Suppressor macrophage (primary cell): ENCODE measurements around the gene RAB42.
"Not testable (repeated sequence)": the region's sequence is repeated elsewhere in the genome, so short reads cannot be mapped to it uniquely, and the experiment has no call there.

Experiments
- DNase-seq, 4 experiments: peaks; one replicate each; pipeline ENCODE4 v3.0.0-alpha.2; 2020 to 2022

RAB42 gene

DNA sequence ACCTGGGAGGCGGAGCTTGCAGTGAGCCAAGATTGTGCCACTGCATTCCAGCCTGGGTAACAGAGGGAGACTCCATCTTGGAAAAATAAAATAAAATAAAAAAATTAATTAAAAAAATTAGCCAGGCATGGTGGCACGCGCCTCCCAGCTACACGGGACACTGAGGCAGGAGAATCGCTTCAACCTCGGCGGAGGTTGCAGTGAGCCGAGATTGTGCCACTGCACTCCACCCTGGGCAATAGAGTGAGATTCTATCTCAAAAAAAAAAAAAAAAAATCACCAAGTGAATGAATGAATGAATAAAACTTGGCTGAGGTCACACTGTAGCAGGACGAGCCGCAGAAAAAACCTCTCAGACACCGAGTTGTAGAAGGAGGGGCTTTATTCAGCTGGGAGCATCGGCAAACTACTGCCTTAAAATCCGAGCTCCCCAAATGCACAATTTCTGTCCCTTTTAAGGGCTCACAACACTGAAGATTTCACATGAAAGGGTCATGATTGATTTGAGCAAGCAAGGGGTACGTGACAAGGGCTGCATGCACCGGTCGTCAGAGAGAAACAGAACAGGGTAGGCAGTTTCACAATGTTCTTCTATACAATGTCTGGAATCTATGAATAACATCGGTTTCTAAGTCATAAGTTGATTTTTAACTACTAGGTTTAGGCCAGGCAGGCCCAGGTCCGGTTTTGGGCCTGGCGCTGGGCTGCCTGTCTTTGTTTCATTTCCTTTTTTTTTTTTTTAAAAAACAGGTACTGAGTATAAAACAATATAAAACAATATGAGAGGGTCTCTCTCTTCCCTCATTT lies 5.3 kb upstream of the RAB42 start:
- not testable (repeated sequence) for DNase-seq

DNA sequence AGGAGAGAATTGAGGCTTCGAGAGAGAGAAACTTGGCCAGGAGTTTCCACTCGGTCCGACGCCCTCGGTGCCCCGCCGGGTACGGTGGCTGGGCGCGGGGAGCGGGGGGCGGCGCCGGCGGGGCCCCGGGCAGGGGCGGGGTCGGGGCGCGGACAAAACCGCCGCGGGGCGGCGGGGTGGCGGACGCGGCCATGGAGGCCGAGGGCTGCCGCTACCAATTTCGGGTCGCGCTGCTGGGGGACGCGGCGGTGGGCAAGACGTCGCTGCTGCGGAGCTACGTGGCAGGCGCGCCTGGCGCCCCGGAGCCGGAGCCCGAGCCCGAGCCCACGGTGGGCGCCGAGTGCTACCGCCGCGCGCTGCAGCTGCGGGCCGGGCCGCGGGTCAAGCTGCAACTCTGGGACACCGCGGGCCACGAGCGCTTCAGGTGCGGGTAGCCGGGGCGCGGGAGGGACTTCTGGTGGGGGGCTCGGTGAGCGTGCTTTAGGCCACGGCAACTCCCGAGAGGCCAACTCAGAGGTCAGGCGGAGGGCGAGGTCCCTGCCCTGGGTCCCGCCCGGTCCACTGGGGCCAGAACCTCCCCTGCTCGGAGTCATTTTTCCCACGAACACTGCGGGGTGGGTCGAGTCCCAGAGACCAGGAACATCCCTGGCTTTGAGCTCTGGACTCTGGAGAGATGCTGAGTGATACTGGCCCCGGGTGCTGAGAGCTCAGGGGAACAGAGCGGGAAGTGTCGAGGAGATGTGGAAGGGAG lies 431 bp downstream of the RAB42 start:
- DNase-seq, result peak; percentile 52 to 89 (median 73)

DNA sequence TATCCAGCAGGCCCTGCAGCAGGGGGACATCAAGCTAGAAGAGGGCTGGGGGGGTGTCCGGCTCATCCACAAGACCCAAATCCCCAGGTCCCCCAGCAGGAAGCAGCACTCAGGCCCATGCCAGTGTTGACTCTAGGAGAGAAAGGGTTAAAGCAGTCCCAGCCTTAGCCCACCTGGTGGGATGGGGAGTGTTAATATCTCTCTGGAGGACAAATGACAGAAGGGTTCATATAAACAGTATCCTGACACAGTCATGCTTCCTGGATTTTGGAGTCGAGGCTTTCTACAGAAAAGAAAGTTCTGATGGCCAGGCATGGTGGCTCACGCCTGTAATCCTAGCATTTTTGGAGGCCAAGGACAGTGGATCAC lies 1.9 kb downstream of the RAB42 start:
- DNase-seq, result not testable (repeated sequence)

DNA sequence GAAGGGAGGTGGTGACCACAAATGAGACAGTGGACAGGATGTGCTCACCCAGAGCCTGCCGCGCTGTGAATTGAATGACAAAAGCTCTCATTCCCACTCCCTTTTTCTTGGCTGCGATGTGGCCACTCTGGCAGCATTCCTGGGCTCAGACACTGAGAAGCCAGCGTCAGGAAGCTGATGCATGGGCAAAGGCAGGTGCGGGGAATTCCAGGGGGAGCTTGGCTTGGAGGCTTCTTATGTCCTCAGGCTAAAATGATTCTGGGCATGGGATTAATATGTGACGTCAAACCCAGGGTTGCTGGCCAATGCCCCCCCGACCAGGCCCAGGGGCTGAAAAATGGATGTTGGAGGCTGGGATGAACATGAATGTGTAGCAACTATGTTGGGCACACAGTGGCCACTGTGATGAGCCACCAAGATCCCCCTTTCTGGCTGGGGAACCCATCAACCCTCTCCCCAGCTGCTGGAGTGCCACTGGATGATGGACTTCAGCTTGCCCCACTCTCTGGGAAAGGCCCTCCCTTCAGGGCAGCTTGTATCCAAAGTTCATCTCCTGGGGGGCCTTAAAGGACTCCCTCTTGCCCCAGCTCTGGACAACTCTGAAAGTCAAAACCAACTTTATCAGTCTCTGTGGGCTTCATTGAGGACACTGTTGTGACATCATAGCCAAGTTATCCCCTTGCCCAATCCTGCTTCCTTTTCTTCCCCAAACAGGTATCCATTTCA lies 2.8 kb downstream of the RAB42 start:
- not testable (repeated sequence) for DNase-seq

- DNase-seq, result no peak
These were observed 3.5 kb downstream of the RAB42 start for GRCh38 chr1:28595412-28596191.

GRCh38 chr1:28596276-28596675 lies 4.2 kb downstream of the RAB42 start:
- not testable (repeated sequence) for DNase-seq

- DNase-seq, result no peak
These were observed 9.6 kb downstream of the RAB42 start for GRCh38 chr1:28601696-28602095.

GRCh38 chr1:28602536-28603439 lies 10.7 kb downstream of the RAB42 start:
- DNase-seq, result peak; percentile 78 to 86 (median 83)

- no peak for DNase-seq
These were observed 12.3 kb downstream of the RAB42 start for GRCh38 chr1:28604411-28604810.

- DNase-seq, result no peak
These were observed 12.9 kb downstream of the RAB42 start for GRCh38 chr1:28604962-28605361.

GRCh38 chr1:28606771-28607170 lies 14.7 kb downstream of the RAB42 start:
- DNase-seq, result no peak

DNA sequence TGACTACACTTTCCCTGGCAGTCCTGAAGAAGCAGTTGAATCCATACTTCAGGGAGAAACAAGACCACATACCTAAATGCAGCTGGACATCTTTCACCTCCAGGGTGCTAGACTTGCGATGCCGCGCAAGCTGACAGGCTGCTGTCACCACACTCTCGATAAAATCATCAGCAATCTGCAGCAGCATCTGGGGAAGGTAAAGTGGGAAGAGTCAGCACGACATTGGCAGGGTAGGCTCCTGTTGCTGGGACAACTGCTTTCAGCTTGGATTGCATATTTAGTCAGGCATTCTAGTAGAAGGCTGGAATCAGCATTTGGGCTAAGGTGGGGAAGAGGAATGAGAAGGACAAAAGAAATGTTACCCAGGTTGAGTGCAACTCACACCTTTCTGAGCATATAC lies 21.1 kb downstream of the RAB42 start:
- DNase-seq, result no peak

- DNase-seq, result no peak
These were observed 39.6 kb downstream of the RAB42 start for GRCh38 chr1:28631713-28632112.

- no peak for DNase-seq
These were observed 40.5 kb downstream of the RAB42 start for GRCh38 chr1:28632560-28632959.

- peak in 2 of 4 experiments; percentile 14 to 25 for DNase-seq
These were observed 48.7 kb downstream of the RAB42 start for GRCh38 chr1:28640766-28641165.

- peak; percentile 25 to 50 (median 37) for DNase-seq
These were observed 50.2 kb downstream of the RAB42 start for GRCh38 chr1:28642056-28642846.

DNA sequence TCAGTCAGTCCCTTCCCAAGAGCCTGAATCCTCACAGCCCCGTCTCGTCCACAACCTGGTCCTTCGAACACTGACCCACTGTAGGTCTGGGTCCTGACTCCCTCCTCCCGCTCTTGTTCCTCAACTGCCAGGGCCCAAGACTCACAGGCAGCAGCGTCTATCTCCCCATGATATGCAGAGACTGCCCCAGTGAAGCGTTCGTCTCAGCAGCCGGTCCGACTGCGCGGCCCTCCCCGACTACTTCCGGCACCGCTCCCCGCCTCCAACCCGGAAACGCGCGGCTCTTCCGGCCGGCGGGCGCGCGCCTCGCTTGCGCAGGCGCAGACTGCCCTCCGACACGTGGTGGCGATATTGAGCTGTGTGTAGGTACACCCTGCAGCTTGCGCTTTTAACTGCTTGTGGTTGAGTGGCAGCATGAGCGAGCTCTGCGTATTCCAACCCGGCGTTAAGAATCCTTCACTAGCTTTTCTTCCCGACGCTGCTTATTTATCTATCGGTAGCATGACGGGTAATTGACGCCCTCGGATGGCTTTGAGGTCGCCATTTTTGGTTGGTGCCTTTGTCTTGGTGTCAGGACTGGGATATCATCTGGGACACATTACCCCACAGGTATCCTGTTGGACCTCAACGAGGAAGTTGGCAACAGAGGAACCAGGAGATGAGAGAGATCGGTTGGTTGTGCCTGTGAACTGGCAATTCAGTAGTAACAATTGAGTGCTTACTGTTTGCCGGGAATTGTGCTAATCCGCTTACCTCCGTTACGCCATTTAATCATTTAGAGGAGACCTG lies 51.0 kb downstream of the RAB42 start, which contains the start of gene TAF12:
TAF12 (minus strand) TSS at position 221 of the 789 bp plus-strand sequence. CDS start 20,986 bp downstream, outside the sequence.
- peak; percentile 97 to 99 (median 98) for DNase-seq

DNA sequence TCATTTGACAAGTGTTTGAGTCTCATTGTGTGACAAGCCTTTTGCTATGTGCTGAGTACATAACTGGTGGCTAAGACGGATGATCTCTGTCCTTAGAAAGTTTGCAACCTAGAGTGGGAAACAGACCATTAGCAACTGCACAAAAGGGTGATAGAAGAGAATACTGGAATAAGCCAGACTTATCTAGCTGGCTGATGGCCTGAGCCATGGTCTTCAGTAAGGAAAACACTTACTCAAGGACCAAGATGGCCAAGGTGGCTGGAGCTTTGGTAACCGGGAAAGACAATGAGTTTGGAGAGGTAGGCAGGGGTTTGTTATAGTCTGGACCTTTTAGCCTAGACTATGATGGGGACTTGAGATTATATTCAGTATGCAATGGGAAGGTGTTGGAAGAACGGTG lies 52.4 kb downstream of the RAB42 start:
- DNase-seq, result no peak
